ENCODE measurements around the gene DLX1. TPM values are rescaled to one million over a fixed set of nuclear protein-coding genes. Genes with fewer than 3 reads are reported as not detected.

DLX1 gene
- total and polyA plus RNA-seq, 9 of the 15 experiments (the other 6 are each of a cell fraction or from before 2014, with no cell fraction given) = 1.9 to 26.2 (median 9.6) TPM

GRCh38 chr2:172046080-172046678, 39.1 kb upstream of the DLX1 start (continued):
- TF ChIP-seq JUND (IDR thresholded peaks at IDR 0.05; ENCODE audit: borderline replicate concordance, low read depth, low read length) (peak; percentile 61; the same call in 1 of the 2 replicates), JUND (tag; IDR thresholded peaks at IDR 0.05; ENCODE audit: borderline replicate concordance, low read depth, low read length) (peak; percentile 65; the same call in 2 of the 3 replicates), RAD21 (CRISPR knock-in tag; conservative IDR thresholded peaks at IDR 0.05 in 1 of 2, IDR thresholded peaks at IDR 0.05 in 1 of 2) (peak; percentile 5 to 31; a peak in 3 of 4 replicates), STAT6 (CRISPR knock-in tag; IDR thresholded peaks at IDR 0.05) (no peak), HBP1 (CRISPR knock-in tag; IDR thresholded peaks at IDR 0.05) (no peak), TBL1XR1 (IDR thresholded peaks at IDR 0.05; ENCODE audit: low read length in 2 of 2) (peak in 1 of 2 experiments; percentile 48; a peak in 1 of 4 replicates), XRCC5 (IDR thresholded peaks at IDR 0.05; ENCODE audit: low read depth, low read length) (no peak), ZNF75A (CRISPR knock-in tag; IDR thresholded peaks at IDR 0.05) (0 out of 2 replicates have a peak, but pooled peaks have one; percentile 63), PYGO2 (tag; IDR thresholded peaks at IDR 0.05) (peak; percentile 64; the same call in 1 of the 2 replicates), LCOR (CRISPR knock-in tag; IDR thresholded peaks at IDR 0.05) (peak; percentile 23; the same call in 1 of the 2 replicates), ATF7 (IDR thresholded peaks at IDR 0.05) (peak; percentile 89), HMBOX1 (IDR thresholded peaks at IDR 0.05) (peak; percentile 83), HMG20A (CRISPR knock-in tag; conservative IDR thresholded peaks at IDR 0.05) (no peak), PCBP1 (IDR thresholded peaks at IDR 0.05; ENCODE audit: low read depth, low read length, poor library complexity, severe bottlenecking) (no peak), TEAD1 (CRISPR knock-in tag; IDR thresholded peaks at IDR 0.05) (no peak), TEAD2 (tag; IDR thresholded peaks at IDR 0.05) (no peak), SOX6 (IDR thresholded peaks at IDR 0.05) (peak; percentile 68; the same call in 1 of the 2 replicates), HDAC8 (tag; IDR thresholded peaks at IDR 0.05) (no peak), SMARCC2 (IDR thresholded peaks at IDR 0.05; ENCODE audit: low read depth) (peak; percentile 70; the same call in 1 of the 2 replicates), NFATC3 (IDR thresholded peaks at IDR 0.05) (peak; percentile 94; the same call in 1 of the 2 replicates)
- TF ChIP-seq, protein P1, sequence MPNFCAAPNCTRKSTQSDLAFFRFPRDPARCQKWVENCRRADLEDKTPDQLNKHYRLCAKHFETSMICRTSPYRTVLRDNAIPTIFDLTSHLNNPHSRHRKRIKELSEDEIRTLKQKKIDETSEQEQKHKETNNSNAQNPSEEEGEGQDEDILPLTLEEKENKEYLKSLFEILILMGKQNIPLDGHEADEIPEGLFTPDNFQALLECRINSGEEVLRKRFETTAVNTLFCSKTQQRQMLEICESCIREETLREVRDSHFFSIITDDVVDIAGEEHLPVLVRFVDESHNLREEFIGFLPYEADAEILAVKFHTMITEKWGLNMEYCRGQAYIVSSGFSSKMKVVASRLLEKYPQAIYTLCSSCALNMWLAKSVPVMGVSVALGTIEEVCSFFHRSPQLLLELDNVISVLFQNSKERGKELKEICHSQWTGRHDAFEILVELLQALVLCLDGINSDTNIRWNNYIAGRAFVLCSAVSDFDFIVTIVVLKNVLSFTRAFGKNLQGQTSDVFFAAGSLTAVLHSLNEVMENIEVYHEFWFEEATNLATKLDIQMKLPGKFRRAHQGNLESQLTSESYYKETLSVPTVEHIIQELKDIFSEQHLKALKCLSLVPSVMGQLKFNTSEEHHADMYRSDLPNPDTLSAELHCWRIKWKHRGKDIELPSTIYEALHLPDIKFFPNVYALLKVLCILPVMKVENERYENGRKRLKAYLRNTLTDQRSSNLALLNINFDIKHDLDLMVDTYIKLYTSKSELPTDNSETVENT (CRISPR knock-in tag; IDR thresholded peaks at IDR 0.05) = no peak

Data from K562 (cell line).